ENCODE data around the gene MARVELD1. TPM values are rescaled to one million over a fixed set of nuclear protein-coding genes. Genes with fewer than 3 reads are reported as not detected.
"Not testable (repeated sequence)": the region's sequence is repeated elsewhere in the genome, so short reads cannot be mapped to it uniquely, and the experiment has no call there.

The MARVELD1 gene
- 58.1 and 60.8 TPM in 2 replicates for total RNA-seq (2014; rRNA removed; shearing (Covaris generic); ENCODE audit: low replicate concordance)

GRCh38 chr10:97713339-97713825 lies at the start of gene MARVELD1:
MARVELD1 (plus strand) TSS chr10:97713730; CDS start chr10:97713877, 147 bp downstream.
- peak; percentile 80 for DNase-seq (ENCODE audit: low read depth)
- in situ Hi-C loops (cut with HindIII; ENCODE audit: low pct_unique_long_range_greater_than_20kb, low sequenced_read_pairs) = no loop called here

- no peak for DNase-seq (ENCODE audit: low read depth)
- in situ Hi-C loops (cut with HindIII; ENCODE audit: low pct_unique_long_range_greater_than_20kb, low sequenced_read_pairs) = no loop called here
Observed at GRCh38 chr10:97664282-97664850, 49.2 kb upstream of the MARVELD1 start.

- in situ Hi-C loops (cut with HindIII; ENCODE audit: low pct_unique_long_range_greater_than_20kb, low sequenced_read_pairs) = no loop called here
- no peak for DNase-seq (ENCODE audit: low read depth)
Observed at GRCh38 chr10:97666992-97667391, 46.5 kb upstream of the MARVELD1 start.

- DNase-seq (ENCODE audit: low read depth) = no peak
- in situ Hi-C loops (cut with HindIII; ENCODE audit: low pct_unique_long_range_greater_than_20kb, low sequenced_read_pairs) = no loop called here
Observed at GRCh38 chr10:97667463-97667862, 46.1 kb upstream of the MARVELD1 start.

GRCh38 chr10:97669571-97669970 lies 44.0 kb upstream of the MARVELD1 start:
- in situ Hi-C loops (cut with HindIII; ENCODE audit: low pct_unique_long_range_greater_than_20kb, low sequenced_read_pairs) = no loop called here
- no peak for DNase-seq (ENCODE audit: low read depth)

- in situ Hi-C loops (cut with HindIII; ENCODE audit: low pct_unique_long_range_greater_than_20kb, low sequenced_read_pairs) = no loop called here
- DNase-seq (ENCODE audit: low read depth) = peak; percentile 53
Observed at GRCh38 chr10:97673736-97674525, 39.6 kb upstream of the MARVELD1 start.

- in situ Hi-C loops (cut with HindIII; ENCODE audit: low pct_unique_long_range_greater_than_20kb, low sequenced_read_pairs) = no loop called here
- DNase-seq (ENCODE audit: low read depth) = no peak
Observed at GRCh38 chr10:97675222-97675621, 38.3 kb upstream of the MARVELD1 start.

GRCh38 chr10:97676770-97677581 lies 36.6 kb upstream of the MARVELD1 start:
- in situ Hi-C loops (cut with HindIII; ENCODE audit: low pct_unique_long_range_greater_than_20kb, low sequenced_read_pairs) = no loop called here
- peak; percentile 37 for DNase-seq (ENCODE audit: low read depth)

- no peak for DNase-seq (ENCODE audit: low read depth)
- in situ Hi-C loops (cut with HindIII; ENCODE audit: low pct_unique_long_range_greater_than_20kb, low sequenced_read_pairs) = no loop called here
Observed at GRCh38 chr10:97679594-97679993, 33.9 kb upstream of the MARVELD1 start.

- DNase-seq (ENCODE audit: low read depth) = no peak
- in situ Hi-C loops (cut with HindIII; ENCODE audit: low pct_unique_long_range_greater_than_20kb, low sequenced_read_pairs) = no loop called here
Observed at GRCh38 chr10:97682042-97682441, 31.5 kb upstream of the MARVELD1 start.

GRCh38 chr10:97683556-97684367 lies 29.8 kb upstream of the MARVELD1 start:
- peak; percentile 35 for DNase-seq (ENCODE audit: low read depth)
- in situ Hi-C loops (cut with HindIII; ENCODE audit: low pct_unique_long_range_greater_than_20kb, low sequenced_read_pairs) = no loop called here

GRCh38 chr10:97684368-97684713 lies 29.2 kb upstream of the MARVELD1 start:
- in situ Hi-C loops (cut with HindIII; ENCODE audit: low pct_unique_long_range_greater_than_20kb, low sequenced_read_pairs) = not testable (repeated sequence)

GRCh38 chr10:97684866-97685394 lies 28.6 kb upstream of the MARVELD1 start:
- DNase-seq (ENCODE audit: low read depth) = no peak
- in situ Hi-C loops (cut with HindIII; ENCODE audit: low pct_unique_long_range_greater_than_20kb, low sequenced_read_pairs) = no loop called here

More at GRCh38 chr10:97684368-97684713, 29.2 kb upstream of the MARVELD1 start:
- not testable (repeated sequence) for DNase-seq (ENCODE audit: low read depth)

- in situ Hi-C loops (cut with HindIII; ENCODE audit: low pct_unique_long_range_greater_than_20kb, low sequenced_read_pairs) = no loop called here
- peak; percentile 39 for DNase-seq (ENCODE audit: low read depth)
Observed at GRCh38 chr10:97685395-97685958, 28.1 kb upstream of the MARVELD1 start.

- peak; percentile 37 for DNase-seq (ENCODE audit: low read depth)
- in situ Hi-C loops (cut with HindIII; ENCODE audit: low pct_unique_long_range_greater_than_20kb, low sequenced_read_pairs) = no loop called here
Observed at GRCh38 chr10:97686301-97686961, 27.1 kb upstream of the MARVELD1 start.

GRCh38 chr10:97686962-97687784 lies 26.4 kb upstream of the MARVELD1 start, which contains the start of gene AVPI1:
AVPI1 (minus strand) TSS chr10:97687241; CDS start chr10:97679905, 7,336 bp downstream.
- peak; percentile 99 for DNase-seq (ENCODE audit: low read depth)
- in situ Hi-C loops (cut with HindIII; ENCODE audit: low pct_unique_long_range_greater_than_20kb, low sequenced_read_pairs) = no loop called here
